Keratinocyte (primary cell): ENCODE measurements around the gene AP2A1. TPM values are rescaled to one million over a fixed set of nuclear protein-coding genes. Genes with fewer than 3 reads are reported as not detected.

Experiments
- DNase-seq: peaks from one replicate; pipeline ENCODE4 v3.0.0-alpha.2; 2011; ENCODE audit warnings: low read depth, missing footprints, low spot score
- FAIRE-seq: peaks from 2 replicates; lab custom pipeline; 2011; peaks lifted over from hg19 to GRCh38; lab: Jason Lieb, UNC
- H2AFZ ChIP-seq: 2 replicates; pipeline ENCODE4 v1.6.0; 2012; ENCODE audit warnings: low read length, control low read depth, inconsistent platforms; ENCODE audit not compliant: control insufficient read depth
- H3K27ac ChIP-seq: 2 replicates; pipeline ENCODE4 v1.5.1; 2011; ENCODE audit warnings: low read length; ENCODE audit not compliant: control insufficient read depth, insufficient read depth
- H3K27me3 ChIP-seq: 3 replicates; pipeline ENCODE4 v1.6.0; 2011; ENCODE audit warnings: low read length; ENCODE audit not compliant: control insufficient read depth, insufficient read depth; ENCODE audit errors: extremely low read depth
- H3K36me3 ChIP-seq, 2 experiments: 2 replicates in 1 of 2; 3 replicates in 1 of 2; pipeline ENCODE4 v1.5.1; 2011; ENCODE audit warnings: low read length in 2 of 2, mild to moderate bottlenecking in 1 of 2; ENCODE audit not compliant: control insufficient read depth in 2 of 2, insufficient read depth in 2 of 2; ENCODE audit errors: extremely low read depth in 1 of 2
- H3K4me1 ChIP-seq: 3 replicates; pipeline ENCODE4 v1.5.1; 2011; ENCODE audit warnings: low read length; ENCODE audit not compliant: control insufficient read depth, insufficient read depth; ENCODE audit errors: extremely low read depth
- H3K4me2 ChIP-seq: 3 replicates; pipeline ENCODE4 v1.6.0; 2011; ENCODE audit warnings: low read depth, low read length; ENCODE audit not compliant: control insufficient read depth, insufficient read depth; ENCODE audit errors: extremely low read depth
- H3K4me3 ChIP-seq, 3 experiments: fragments of 200-600 bp in 1 of 3; sonication (generic) in 1 of 3; 2 replicates in 2 of 3; 3 replicates in 1 of 3; pipeline ENCODE4 v1.5.1; 2011 to 2016; ENCODE audit warnings: low read length in 3 of 3, mild to moderate bottlenecking in 3 of 3, control low read depth in 2 of 3, inconsistent platforms in 1 of 3, low read depth in 1 of 3, mixed read lengths in 1 of 3, mixed run types in 1 of 3, moderate library complexity in 1 of 3; ENCODE audit not compliant: control insufficient read depth in 2 of 3, insufficient read depth in 2 of 3; ENCODE audit errors: extremely low read depth in 1 of 3
- H3K79me2 ChIP-seq: 2 replicates; pipeline ENCODE4 v1.6.0; 2012; ENCODE audit warnings: low read length; ENCODE audit not compliant: control insufficient read depth, insufficient read depth
- H3K9ac ChIP-seq: 3 replicates; pipeline ENCODE4 v1.6.0; 2011; ENCODE audit warnings: low read length; ENCODE audit not compliant: control insufficient read depth, insufficient read depth; ENCODE audit errors: extremely low read depth
- H3K9me1 ChIP-seq: 3 replicates; pipeline ENCODE4 v1.6.0; 2011; ENCODE audit warnings: low read length; ENCODE audit not compliant: control insufficient read depth, insufficient read depth; ENCODE audit errors: extremely low read depth
- H3K9me3 ChIP-seq: 2 replicates; pipeline ENCODE4 v1.5.1; 2012; ENCODE audit warnings: low read depth, low read length; ENCODE audit not compliant: control insufficient read depth
- H4K20me1 ChIP-seq: 3 replicates; pipeline ENCODE4 v1.6.0; 2011; ENCODE audit warnings: low read length; ENCODE audit not compliant: control insufficient read depth, insufficient read depth; ENCODE audit errors: extremely low read depth
- EZH2 ChIP-seq: IDR thresholded peaks from one replicate; pipeline ENCODE4 v1.6.1; 2012; ENCODE audit warnings: inconsistent platforms, mild to moderate bottlenecking, low read length, moderate library complexity
- dilution Hi-C: fragments of 300-500 bp; cut with MboI; formaldehyde crosslinking; loops from one replicate; pipeline ENCODE4 v1.7.0; 2020; ENCODE audit warnings: low sequenced_read_pairs; ENCODE audit not compliant: extremely low pct_ligation_motif_present
- polyA plus RNA-seq, 5 experiments: library from polyadenylated mRNA; depleted of rRNA in 3 of 5; stranded (reverse) in 3 of 5; stranded (forward) in 1 of 5; unstranded in 1 of 5; fragments of >200 nt; gene quantifications; 1 replicate in 1 of 5; 2 replicates in 3 of 5; 3 replicates in 1 of 5; pipeline versions ENCODE4 v1.2.1 to v1.2.3, GENCODE V29; 2011 to 2012; ENCODE audit warnings: missing spikeins in 2 of 5, low read depth in 1 of 5, low replicate concordance in 1 of 5
- TF ChIP-seq, protein P1 (sequence below), 3 experiments: IDR thresholded peaks in 1 of 3; conservative IDR thresholded peaks in 1 of 3; optimal IDR thresholded peaks in 1 of 3; 2 replicates in 2 of 3; 3 replicates in 1 of 3; pipeline versions ENCODE3 to v1.5.1; 2011; ENCODE audit warnings: low read length in 3 of 3, mild to moderate bottlenecking in 3 of 3, moderate library complexity in 2 of 3, control low read depth in 1 of 3, inconsistent platforms in 1 of 3; ENCODE audit not compliant: insufficient read depth in 2 of 3; ENCODE audit errors: extremely low read depth in 1 of 3

Gene AP2A1
- polyA plus RNA-seq, 1 donor (not counting 4 experiments of a cell fraction or from before 2014, with no cell fraction given) = 36.7 TPM

DNA sequence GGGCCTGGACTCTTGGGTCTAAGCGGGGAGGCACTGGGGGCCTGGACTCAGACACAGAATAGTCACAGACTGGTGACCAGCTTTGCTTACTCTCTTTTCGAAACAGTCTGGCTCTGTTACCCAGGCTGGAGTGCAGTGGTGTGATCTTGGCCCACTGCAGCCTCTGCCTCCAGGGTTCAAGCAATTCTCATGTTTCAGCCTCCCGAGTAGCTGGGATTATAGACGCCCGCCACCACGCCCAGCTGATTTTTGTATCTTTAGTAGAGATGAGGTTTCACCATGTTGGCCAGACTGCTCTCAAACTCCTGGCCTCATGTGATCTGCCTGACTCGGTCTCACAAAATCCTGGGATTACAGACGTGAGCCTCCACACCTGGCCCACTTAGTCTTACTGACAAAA is 62.4 kb downstream of the AP2A1 start:
- Histone ChIP-seq H3K79me2 (peaks cover 4% of the 10 kb centered on the region), H3K36me3 (peaks cover 12 to 40% of the 10 kb centered on the region in 2 experiments)
- dilution Hi-C loops = no loop called here

DNA sequence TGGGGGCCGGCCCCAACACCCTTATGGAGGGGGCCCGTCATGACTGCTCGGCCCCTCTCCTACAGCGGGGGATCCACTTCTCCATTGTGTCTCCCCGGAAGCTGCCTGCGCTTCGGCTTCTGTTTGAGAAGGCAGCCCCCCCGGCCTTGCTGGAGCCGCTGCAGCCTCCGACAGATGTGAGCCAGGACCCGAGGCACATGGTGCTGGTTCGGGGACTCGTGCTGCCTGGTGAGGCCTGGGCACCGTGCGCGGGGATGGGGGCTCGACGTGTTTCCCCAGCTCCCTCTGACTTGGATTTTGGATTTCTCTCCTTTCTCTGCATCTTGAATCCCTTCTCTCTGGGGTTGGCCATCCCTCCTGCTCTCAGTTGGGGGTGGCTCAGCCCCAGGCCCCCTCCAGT is 62.9 kb downstream of the AP2A1 start:
- Histone ChIP-seq H3K4me3 (no peak overlapping the region), H3K4me1 (no peaks in the 10 kb centered on the region), H4K20me1 (no peaks in the 10 kb centered on the region), H3K36me3 (peaks cover 12 to 42% of the 10 kb centered on the region in 2 experiments), H3K79me2 (peaks cover 2% of the 10 kb centered on the region), H3K27ac (no peak overlapping the region), H3K9me3 (no peaks in the 10 kb centered on the region), H3K9ac (no peak overlapping the region), H3K27me3 (no peaks in the 10 kb centered on the region), H3K9me1 (no peaks in the 10 kb centered on the region), H2AFZ (no peak overlapping the region), H3K4me2 (no peak overlapping the region)
- dilution Hi-C loops = no loop called here
- no peak for FAIRE-seq
- TF ChIP-seq EZH2 = no peak
- TF ChIP-seq, protein P1, sequence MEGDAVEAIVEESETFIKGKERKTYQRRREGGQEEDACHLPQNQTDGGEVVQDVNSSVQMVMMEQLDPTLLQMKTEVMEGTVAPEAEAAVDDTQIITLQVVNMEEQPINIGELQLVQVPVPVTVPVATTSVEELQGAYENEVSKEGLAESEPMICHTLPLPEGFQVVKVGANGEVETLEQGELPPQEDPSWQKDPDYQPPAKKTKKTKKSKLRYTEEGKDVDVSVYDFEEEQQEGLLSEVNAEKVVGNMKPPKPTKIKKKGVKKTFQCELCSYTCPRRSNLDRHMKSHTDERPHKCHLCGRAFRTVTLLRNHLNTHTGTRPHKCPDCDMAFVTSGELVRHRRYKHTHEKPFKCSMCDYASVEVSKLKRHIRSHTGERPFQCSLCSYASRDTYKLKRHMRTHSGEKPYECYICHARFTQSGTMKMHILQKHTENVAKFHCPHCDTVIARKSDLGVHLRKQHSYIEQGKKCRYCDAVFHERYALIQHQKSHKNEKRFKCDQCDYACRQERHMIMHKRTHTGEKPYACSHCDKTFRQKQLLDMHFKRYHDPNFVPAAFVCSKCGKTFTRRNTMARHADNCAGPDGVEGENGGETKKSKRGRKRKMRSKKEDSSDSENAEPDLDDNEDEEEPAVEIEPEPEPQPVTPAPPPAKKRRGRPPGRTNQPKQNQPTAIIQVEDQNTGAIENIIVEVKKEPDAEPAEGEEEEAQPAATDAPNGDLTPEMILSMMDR (optimal IDR thresholded peaks at IDR 0.05 in 1 of 3, IDR thresholded peaks at IDR 0.05 in 1 of 3, conservative IDR thresholded peaks at IDR 0.05 in 1 of 3; ENCODE audit: extremely low read depth in 1 of 3, insufficient read depth in 2 of 3, low read length in 3 of 3) = no peak
- no peak for DNase-seq

More for the DNA sequence above, 62.4 kb downstream of the AP2A1 start:
- no peaks in the 10 kb centered on the region for H3K9me3 ChIP-seq
- no peaks in the 10 kb centered on the region for H3K9me1 ChIP-seq
- H4K20me1 ChIP-seq = no peaks in the 10 kb centered on the region
- FAIRE-seq (no peak), DNase-seq (no peak)
- H3K27ac ChIP-seq = no peak overlapping the region
- TF ChIP-seq, protein P1 (optimal IDR thresholded peaks at IDR 0.05 in 1 of 3, IDR thresholded peaks at IDR 0.05 in 1 of 3, conservative IDR thresholded peaks at IDR 0.05 in 1 of 3; ENCODE audit: extremely low read depth in 1 of 3, insufficient read depth in 2 of 3, low read length in 3 of 3) = no peak
- no peak for TF ChIP-seq EZH2
- no peak overlapping the region for H3K4me2 ChIP-seq
- no peaks in the 10 kb centered on the region for H3K27me3 ChIP-seq
- H3K4me1 ChIP-seq = no peaks in the 10 kb centered on the region
- H3K4me3 ChIP-seq = no peak overlapping the region
- H2AFZ ChIP-seq = no peak overlapping the region
- H3K9ac ChIP-seq = no peak overlapping the region
